GM12878 (cell line): ENCODE results near the gene NECAB3. TPM values are rescaled to one million over a fixed set of nuclear protein-coding genes. Genes with fewer than 3 reads are reported as not detected.

ENCODE experiments used
- CHD1 ChIP-seq: IDR thresholded peaks from 2 replicates; pipeline ENCODE4 v1.6.1; 2012; ENCODE audit warnings: low read depth, low read length, improper control_type of control experiment
- CHD4 ChIP-seq: fragments of 200-600 bp; sonication (generic); IDR thresholded peaks from 2 replicates; pipeline ENCODE4 v1.6.1; 2016; ENCODE audit warnings: mild to moderate bottlenecking
- E4F1 ChIP-seq: fragments of 450-650 bp; IDR thresholded peaks from 2 replicates; pipeline ENCODE4 v1.6.1; 2018; ENCODE audit warnings: borderline replicate concordance, mild to moderate bottlenecking; ENCODE audit not compliant: partially characterized antibody
- HDAC6 ChIP-seq: fragments of 200-600 bp; sonication (generic); IDR thresholded peaks from one replicate; pipeline ENCODE4 v1.8.0; 2017; ENCODE audit warnings: antibody characterized with exemption; ENCODE audit not compliant: unreplicated experiment
- KAT2A ChIP-seq: conservative IDR thresholded peaks from 2 replicates; pipeline ENCODE4 v1.6.1; 2011; ENCODE audit warnings: low read depth, low read length; ENCODE audit not compliant: control insufficient read depth
- MEF2A ChIP-seq: IDR thresholded peaks from 2 replicates; pipeline ENCODE4 v1.6.1; 2011; ENCODE audit warnings: low read depth, mild to moderate bottlenecking, low read length, moderate library complexity; ENCODE audit not compliant: insufficient read depth
- NFXL1 ChIP-seq: fragments of 450-650 bp; IDR thresholded peaks from 2 replicates; pipeline ENCODE4 v1.6.1; 2017; ENCODE audit warnings: antibody characterized with exemption, mild to moderate bottlenecking, borderline replicate concordance
- NRF1 ChIP-seq: conservative IDR thresholded peaks from 2 replicates; pipeline ENCODE4 v1.6.1; 2011; ENCODE audit warnings: mild to moderate bottlenecking, low read depth, low read length, improper control_type of control experiment
- POLR2A ChIP-seq: IDR thresholded peaks from 2 replicates; pipeline ENCODE4 v1.6.1; 2011; ENCODE audit warnings: low read depth, mild to moderate bottlenecking, low read length
- POU2F2 ChIP-seq: IDR thresholded peaks from 3 replicates; pipeline ENCODE4 v1.6.1; 2011; ENCODE audit warnings: low read depth, mild to moderate bottlenecking, low read length, borderline replicate concordance
- RAD21 ChIP-seq: IDR thresholded peaks from 2 replicates; pipeline ENCODE4 v1.6.1; 2011; ENCODE audit warnings: mild to moderate bottlenecking, low read depth, low read length, moderate library complexity; ENCODE audit not compliant: insufficient read depth
- SPI1 ChIP-seq: IDR thresholded peaks from 2 replicates; pipeline ENCODE4 v1.6.1; 2011; ENCODE audit warnings: low read depth, mild to moderate bottlenecking, low read length, moderate library complexity, borderline replicate concordance; ENCODE audit not compliant: insufficient read depth
- YY1 ChIP-seq: IDR thresholded peaks from 2 replicates; pipeline ENCODE4 v1.6.1; 2011; ENCODE audit warnings: low read depth, mild to moderate bottlenecking, low read length
- ZBTB4 ChIP-seq: fragments of 450-650 bp; formaldehyde crosslinking; IDR thresholded peaks from 2 replicates; pipeline ENCODE4 v1.4.0; 2022; ENCODE audit warnings: mild to moderate bottlenecking, moderate library complexity
- ZNF687 ChIP-seq: fragments of 450-650 bp; IDR thresholded peaks from 2 replicates; pipeline ENCODE4 v1.6.1; 2017; ENCODE audit warnings: mild to moderate bottlenecking, moderate library complexity
- polyA plus RNA-seq, 11 experiments: library from polyadenylated mRNA; depleted of rRNA in 4 of 11; unstranded in 6 of 11; stranded (reverse) in 5 of 11; fragments of >200 nt; fragmentation: Nextera tagmentation in 4 of 11; fragmentation: Illumina TruSeq in 1 of 11; extraction: Ambion mirVana in 4 of 11; extraction: Trizol in 1 of 11; gene quantifications; 1 replicate in 1 of 11; 2 replicates in 10 of 11; pipeline versions ENCODE4 v1.2.1 to v1.2.3, GENCODE V29; 2011 to 2016; ENCODE audit warnings: inconsistent platforms in 2 of 11, missing spikeins in 2 of 11, low read depth in 1 of 11
- total RNA-seq, 4 experiments: library from RNA; depleted of rRNA in 3 of 4; stranded (reverse); fragments of >200 nt in 3 of 4; fragmentation: Illumina TruSeq in 1 of 4; extraction: Trizol in 1 of 4; gene quantifications; 2 replicates each; pipeline versions ENCODE4 v1.2.1 to v1.2.3, GENCODE V29; 2013 to 2021
- TF ChIP-seq, protein P1 (sequence below): IDR thresholded peaks from 2 replicates; pipeline ENCODE4 v1.6.1; 2011; ENCODE audit warnings: borderline replicate concordance, low read depth, mild to moderate bottlenecking, moderate library complexity, low read length; ENCODE audit not compliant: insufficient read depth, poor library complexity, severe bottlenecking
- TF ChIP-seq, protein P2 (sequence below): IDR thresholded peaks from 2 replicates; pipeline ENCODE4 v1.6.1; 2011; ENCODE audit warnings: low read depth, low read length, improper control_type of control experiment, borderline replicate concordance

NECAB3 gene
- total and polyA plus RNA-seq, 10 of the 15 experiments (the other 5 are each of a cell fraction or from before 2014, with no cell fraction given): 0.21 to 17.0 (median 7.2) TPM

GRCh38 chr20:33719989-33720709, 45.9 kb upstream of the NECAB3 start, which contains the start of gene PXMP4 (continued):
- TF ChIP-seq ZBTB4 (CRISPR knock-in tag): no peak
- no peak for TF ChIP-seq HDAC6
- no peak for TF ChIP-seq MEF2A
- no peak for TF ChIP-seq SPI1
- TF ChIP-seq, protein P1, sequence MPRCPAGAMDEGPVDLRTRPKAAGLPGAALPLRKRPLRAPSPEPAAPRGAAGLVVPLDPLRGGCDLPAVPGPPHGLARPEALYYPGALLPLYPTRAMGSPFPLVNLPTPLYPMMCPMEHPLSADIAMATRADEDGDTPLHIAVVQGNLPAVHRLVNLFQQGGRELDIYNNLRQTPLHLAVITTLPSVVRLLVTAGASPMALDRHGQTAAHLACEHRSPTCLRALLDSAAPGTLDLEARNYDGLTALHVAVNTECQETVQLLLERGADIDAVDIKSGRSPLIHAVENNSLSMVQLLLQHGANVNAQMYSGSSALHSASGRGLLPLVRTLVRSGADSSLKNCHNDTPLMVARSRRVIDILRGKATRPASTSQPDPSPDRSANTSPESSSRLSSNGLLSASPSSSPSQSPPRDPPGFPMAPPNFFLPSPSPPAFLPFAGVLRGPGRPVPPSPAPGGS: no peak
- TF ChIP-seq E4F1: no peak
- TF ChIP-seq POU2F2: 0 out of 3 replicates have a peak, but pooled peaks have one; percentile 8
- TF ChIP-seq, protein P2, sequence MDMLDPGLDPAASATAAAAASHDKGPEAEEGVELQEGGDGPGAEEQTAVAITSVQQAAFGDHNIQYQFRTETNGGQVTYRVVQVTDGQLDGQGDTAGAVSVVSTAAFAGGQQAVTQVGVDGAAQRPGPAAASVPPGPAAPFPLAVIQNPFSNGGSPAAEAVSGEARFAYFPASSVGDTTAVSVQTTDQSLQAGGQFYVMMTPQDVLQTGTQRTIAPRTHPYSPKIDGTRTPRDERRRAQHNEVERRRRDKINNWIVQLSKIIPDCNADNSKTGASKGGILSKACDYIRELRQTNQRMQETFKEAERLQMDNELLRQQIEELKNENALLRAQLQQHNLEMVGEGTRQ: no peak; the same call in 1 of the 2 replicates
- TF ChIP-seq NRF1: peak; percentile 41; the same call in 1 of the 2 replicates
- TF ChIP-seq ZNF687: peak; percentile 55; the same call in 1 of the 2 replicates
- TF ChIP-seq POLR2A: peak; percentile 79
- no peak for TF ChIP-seq KAT2A
- no peak for TF ChIP-seq RAD21
- TF ChIP-seq CHD1: no peak
- no peak for TF ChIP-seq NFXL1
- TF ChIP-seq YY1: peak; percentile 27
- no peak for TF ChIP-seq CHD4
